Calu3 (cell line): ENCODE measurements around the gene ASIC2. TPM values are rescaled to one million over a fixed set of nuclear protein-coding genes. Genes with fewer than 3 reads are reported as not detected.

ENCODE experiments used
- BruUV-seq: library from RNA; stranded (reverse); fragments of 400-500 nt; replicated peaks from 2 replicates; lab custom pipeline; 2021; lab: Mats Ljungman, UMichigan
- CTCF ChIA-PET: fragments of 300-600 bp; sonication (Branson Sonifier 250); formaldehyde crosslinking; loops from one replicate; lab custom pipeline; 2022; ENCODE audit warnings: antibody characterized with exemption; lab: Charles Lee
- DNase-seq: peaks from one replicate; pipeline ENCODE4 v3.0.0; 2022
- H3K27ac Mint-ChIP-seq: one replicate; pipeline ENCODE4 v1.8.0; 2022; ENCODE audit warnings: mixed read lengths; ENCODE audit not compliant: unreplicated experiment
- H3K27me3 Mint-ChIP-seq: one replicate; pipeline ENCODE4 v1.8.0; 2022; ENCODE audit warnings: mixed read lengths; ENCODE audit not compliant: unreplicated experiment
- H3K36me3 Mint-ChIP-seq: one replicate; pipeline ENCODE4 v1.8.0; 2022; ENCODE audit warnings: mild to moderate bottlenecking, moderate library complexity, mixed read lengths; ENCODE audit not compliant: insufficient read depth, unreplicated experiment
- H3K4me1 Mint-ChIP-seq: one replicate; pipeline ENCODE4 v1.8.0; 2022; ENCODE audit warnings: mild to moderate bottlenecking, low read depth, mixed read lengths; ENCODE audit not compliant: unreplicated experiment
- H3K4me3 Mint-ChIP-seq: one replicate; pipeline ENCODE4 v1.8.0; 2022; ENCODE audit warnings: mild to moderate bottlenecking, low read depth, moderate library complexity, mixed read lengths; ENCODE audit not compliant: unreplicated experiment
- H3K9me3 Mint-ChIP-seq: one replicate; pipeline ENCODE4 v1.8.0; 2022; ENCODE audit warnings: low read depth, mixed read lengths; ENCODE audit not compliant: unreplicated experiment
- CTCF ChIP-seq: fragments of 200-600 bp; IDR thresholded peaks from one replicate; pipeline ENCODE4 v1.8.0; 2022; ENCODE audit warnings: antibody characterized with exemption; ENCODE audit not compliant: unreplicated experiment
- intact Hi-C: fragments of 100-400 bp; cut with micrococcal nuclease; formaldehyde crosslinking; loops from one replicate; pipeline ENCODE4 v1.10.0; 2022; ENCODE audit not compliant: unreplicated experiment
- total RNA-seq: library from RNA; stranded (reverse); gene quantifications from 2 replicates; pipeline ENCODE4 v1.2.3, GENCODE V29; 2022

ASIC2 gene
- total RNA-seq, 1 experiment from 2014 or later: not detected

DNA sequence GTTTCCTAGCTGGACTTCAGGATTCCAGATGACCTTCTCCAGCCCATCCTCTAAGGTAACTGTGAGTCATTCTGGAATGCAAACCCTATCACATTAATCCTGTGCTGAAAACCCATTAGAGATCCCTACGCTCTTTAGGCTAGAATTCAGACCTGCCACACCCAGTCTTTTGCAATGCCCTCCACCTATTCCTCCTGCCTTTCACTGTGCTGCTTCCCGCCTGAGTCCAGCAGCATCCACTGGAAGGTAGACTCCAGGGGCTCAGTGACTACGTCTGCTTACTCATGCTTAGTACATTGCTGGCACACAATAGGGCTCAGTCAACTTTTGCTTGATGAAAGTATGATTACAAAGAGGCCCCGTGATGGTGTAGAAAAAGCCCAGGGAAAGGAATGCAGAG is 180.3 kb downstream of the ASIC2 start:
- DNase-seq: no peak
- no peak for TF ChIP-seq CTCF
- no peaks in the 10 kb centered on the region for H3K36me3 Mint-ChIP-seq
- CTCF ChIA-PET: no interaction called here
- no peaks in the 10 kb centered on the region for H3K4me1 Mint-ChIP-seq
- no peaks in the 10 kb centered on the region for H3K9me3 Mint-ChIP-seq
- H3K27ac Mint-ChIP-seq: no peak overlapping the region
- intact Hi-C loops: no loop called here
- no peak overlapping the region for H3K4me3 Mint-ChIP-seq
- H3K27me3 Mint-ChIP-seq: peaks cover 75% of the 10 kb centered on the region
- BruUV-seq: no TSS peak

DNA sequence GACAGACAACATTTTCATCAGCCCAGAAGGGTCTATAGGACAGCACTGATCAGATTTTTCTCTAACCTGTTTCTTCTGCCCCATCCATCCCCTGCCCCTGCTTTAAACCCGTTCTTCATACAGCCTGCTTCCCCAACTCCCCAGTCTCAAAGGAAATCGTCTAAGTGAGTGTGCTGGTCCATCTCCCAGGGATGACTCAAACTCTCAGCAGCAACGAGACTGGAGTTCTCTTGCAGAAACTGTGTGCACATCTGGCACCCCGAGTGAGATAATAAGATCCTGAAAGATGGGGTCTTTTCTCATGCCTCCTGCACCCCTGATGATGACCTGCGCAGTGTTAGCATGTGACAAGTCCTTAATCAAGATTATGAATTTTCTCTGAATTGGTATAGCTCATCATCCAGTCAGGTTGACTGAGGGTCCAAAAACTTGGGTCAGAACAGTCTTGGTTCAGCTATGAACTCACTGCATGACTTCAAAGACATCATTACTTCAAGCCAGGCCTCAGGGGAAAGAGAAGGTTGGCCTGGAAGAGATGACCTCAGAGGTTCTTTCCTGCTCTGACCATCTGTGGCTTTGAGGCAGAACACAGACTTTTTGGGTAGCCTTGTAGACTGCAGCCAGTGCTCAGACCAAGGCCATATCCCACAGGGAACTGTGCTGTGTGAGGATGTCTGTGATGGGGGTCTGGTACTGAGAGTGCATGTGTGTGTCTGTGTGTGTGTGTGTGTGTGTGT is 183.6 kb downstream of the ASIC2 start:
- TF ChIP-seq CTCF: no peak
- H3K9me3 Mint-ChIP-seq: no peaks in the 10 kb centered on the region
- no peak for DNase-seq
- no peaks in the 10 kb centered on the region for H3K4me1 Mint-ChIP-seq
- intact Hi-C loops: no loop called here
- no peak overlapping the region for H3K4me3 Mint-ChIP-seq
- BruUV-seq: no TSS peak
- no peak overlapping the region for H3K27ac Mint-ChIP-seq
- CTCF ChIA-PET: no interaction called here
- peaks cover 69% of the 10 kb centered on the region for H3K27me3 Mint-ChIP-seq
- H3K36me3 Mint-ChIP-seq: no peaks in the 10 kb centered on the region

GRCh38 chr17:33106525-33107165 is 186.4 kb downstream of the ASIC2 start:
- CTCF ChIA-PET: no interaction called here
- H3K4me1 Mint-ChIP-seq: no peaks in the 10 kb centered on the region
- peaks cover 69% of the 10 kb centered on the region for H3K27me3 Mint-ChIP-seq
- intact Hi-C loops: no loop called here
- H3K27ac Mint-ChIP-seq: no peak overlapping the region
- BruUV-seq: no TSS peak
- no peak for DNase-seq
- H3K4me3 Mint-ChIP-seq: no peak overlapping the region
- H3K9me3 Mint-ChIP-seq: no peaks in the 10 kb centered on the region
- TF ChIP-seq CTCF: no peak
- H3K36me3 Mint-ChIP-seq: no peaks in the 10 kb centered on the region

- Mint-ChIP-seq H3K27ac (no peak overlapping the region), H3K4me1 (no peaks in the 10 kb centered on the region), H3K4me3 (no peak overlapping the region), H3K9me3 (no peaks in the 10 kb centered on the region), H3K36me3 (no peaks in the 10 kb centered on the region), H3K27me3 (peaks cover 69% of the 10 kb centered on the region)
- CTCF ChIA-PET: interaction anchor here (0.6 kb wide), 1 partner anchor 969 kb away, joined by 3 read pairs; no protein-coding TSS in a partner anchor
- no peak for DNase-seq
- no TSS peak for BruUV-seq
- intact Hi-C loops: no loop called here
- no peak for TF ChIP-seq CTCF
Observed at GRCh38 chr17:33105911-33106310, 187.2 kb downstream of the ASIC2 start.
